NT2/D1 (cell line): ENCODE measurements around the gene GPX2.

Source experiments
- SUZ12 ChIP-seq: IDR thresholded peaks from 2 replicates; pipeline ENCODE4 v1.6.1; 2011; ENCODE audit not compliant: insufficient read length, insufficient read depth; ENCODE audit errors: extremely low read depth
- YY1 ChIP-seq: IDR thresholded peaks from 2 replicates; pipeline ENCODE4 v1.6.1; 2011; ENCODE audit not compliant: insufficient read length, insufficient read depth
- ZNF274 ChIP-seq: IDR thresholded peaks from 2 replicates; pipeline ENCODE4 v1.6.1; 2011; ENCODE audit warnings: mild to moderate bottlenecking, low read depth, low read length

DNA sequence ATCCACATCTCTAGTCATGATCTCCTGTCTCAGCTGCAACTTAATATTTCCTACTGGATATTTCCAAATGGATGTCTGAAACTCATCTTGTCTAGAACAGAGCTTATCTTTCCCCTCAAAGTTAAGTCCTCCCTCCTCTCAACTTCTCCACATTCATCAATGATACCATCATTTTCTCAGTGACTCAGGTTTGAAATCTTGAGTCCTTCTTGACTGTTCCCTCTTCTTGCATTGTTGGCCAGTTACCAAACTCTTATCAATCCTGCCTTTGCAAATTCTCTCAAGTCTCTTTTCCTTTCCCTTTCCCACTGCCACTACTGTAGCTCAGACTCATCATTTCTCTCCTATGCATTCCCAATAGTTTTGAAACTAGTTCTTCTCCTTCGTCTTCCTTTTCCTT lies 42.6 kb downstream of the GPX2 start:
- TF ChIP-seq ZNF274, result no peak
- no peak for TF ChIP-seq YY1
- TF ChIP-seq SUZ12, result no peak
